Ascending aorta (tissue), 2 donors: ENCODE data around the gene IQGAP3. TPM values are rescaled to one million over a fixed set of nuclear protein-coding genes. Genes with fewer than 3 reads are reported as not detected.
A peak's percentile ranks its signal among the peaks of the same experiment; 100 is the strongest.

Source experiments
- DNase-seq, 2 donors: peaks; one replicate each; pipeline ENCODE4 v3.0.0-alpha.2; 2019; ENCODE audit warnings: low spot score in 2 of 2
- H3K27ac ChIP-seq, 2 donors: fragments of 200-600 bp; sonication (generic); one replicate each; pipeline ENCODE4 v1.5.1; 2016 to 2017; ENCODE audit warnings: mild to moderate bottlenecking in 1 of 2
- H3K27me3 ChIP-seq: fragments of 200-600 bp; sonication (generic); one replicate; pipeline ENCODE4 v1.5.1; 2017
- H3K36me3 ChIP-seq, 2 donors: fragments of 200-600 bp; sonication (generic); one replicate each; pipeline ENCODE4 v1.5.1; 2016
- H3K4me1 ChIP-seq, 2 donors: fragments of 200-600 bp; sonication (generic); one replicate each; pipeline ENCODE4 v1.5.1; 2016 to 2017; ENCODE audit warnings: mild to moderate bottlenecking in 1 of 2
- H3K4me3 ChIP-seq, 2 donors: fragments of 200-600 bp; sonication (generic); one replicate each; pipeline ENCODE4 v1.5.1; 2016 to 2017; ENCODE audit warnings: mild to moderate bottlenecking in 1 of 2
- H3K9me3 ChIP-seq, 2 donors: fragments of 200-600 bp; sonication (generic); one replicate each; pipeline ENCODE4 v1.5.1; 2016
- CTCF ChIP-seq, 3 experiments: fragments of 200-600 bp in 2 of 3; fragments of 450-650 bp in 1 of 3; sonication (generic) in 2 of 3; IDR thresholded peaks; one replicate each; pipeline ENCODE4 v1.5.1; 2016 to 2019; ENCODE audit warnings: antibody characterized with exemption in 3 of 3, mild to moderate bottlenecking in 1 of 3, moderate library complexity in 1 of 3
- intact Hi-C: fragments of 100-400 bp; cut with DNase I; formaldehyde crosslinking; loops from one replicate; pipeline ENCODE4 v1.15.1; 2023
- total RNA-seq: library from RNA; depleted of rRNA; stranded (reverse); fragments of >200 nt; gene quantifications from one replicate; pipeline ENCODE4 v1.1.0, GENCODE V29; 2016

The IQGAP3 gene
- total RNA-seq, 1 donor from 2014 or later = not detected

- peak overlapping the region; percentile 37 to 56 for H3K4me3 ChIP-seq
These were observed 67.9 kb downstream of the IQGAP3 start for GRCh38 chr1:156504438-156504813.

GRCh38 chr1:156503698-156504437 is 68.5 kb downstream of the IQGAP3 start:
- H3K4me1 ChIP-seq = peaks cover 26 to 45% of the 10 kb centered on the region in 2 donors
- peak overlapping the region; percentile 99 to 100 for H3K27ac ChIP-seq
- no peak for TF ChIP-seq CTCF (IDR thresholded peaks at IDR 0.05)
- H3K4me3 ChIP-seq = peak overlapping the region; percentile 37 to 56
- H3K9me3 ChIP-seq = no peaks in the 10 kb centered on the region
- no peaks in the 10 kb centered on the region for H3K27me3 ChIP-seq
- peaks cover 0 to 5% of the 10 kb centered on the region in 2 donors for H3K36me3 ChIP-seq
- no peak for DNase-seq
- intact Hi-C loops = loop anchor here (5.0 to 10.0 kb wide), 3 partner anchors 158 to 379 kb away; partner anchors contain the start of genes CCT3 and TSACC

More at GRCh38 chr1:156504438-156504813, 67.9 kb downstream of the IQGAP3 start:
- intact Hi-C loops = loop anchor here (5.0 to 10.0 kb wide), 3 partner anchors 158 to 380 kb away; partner anchors contain the start of genes CCT3 and TSACC
- peak overlapping the region; percentile 99 to 100 for H3K27ac ChIP-seq
- DNase-seq = no peak
- no peaks in the 10 kb centered on the region for H3K9me3 ChIP-seq
- peaks cover 29 to 51% of the 10 kb centered on the region in 2 donors for H3K4me1 ChIP-seq
- peaks cover 0 to 5% of the 10 kb centered on the region in 2 donors for H3K36me3 ChIP-seq
- no peaks in the 10 kb centered on the region for H3K27me3 ChIP-seq
- no peak for TF ChIP-seq CTCF (IDR thresholded peaks at IDR 0.05)

GRCh38 chr1:156502894-156503697 is 69.3 kb downstream of the IQGAP3 start:
- no peaks in the 10 kb centered on the region for H3K27me3 ChIP-seq
- peaks cover 0 to 5% of the 10 kb centered on the region in 2 donors for H3K36me3 ChIP-seq
- peak overlapping the region; percentile 23 to 56 for H3K4me3 ChIP-seq
- TF ChIP-seq CTCF (IDR thresholded peaks at IDR 0.05) = no peak
- intact Hi-C loops = loop anchor here (5.0 to 10.0 kb wide), 3 partner anchors 159 to 378 kb away; partner anchors contain the start of genes CCT3 and TSACC
- peaks cover 23 to 43% of the 10 kb centered on the region in 2 donors for H3K4me1 ChIP-seq
- H3K27ac ChIP-seq = peak overlapping the region; percentile 99 to 100
- peak; percentile 79 to 97 for DNase-seq
- no peaks in the 10 kb centered on the region for H3K9me3 ChIP-seq

GRCh38 chr1:156502391-156502893 is 69.9 kb downstream of the IQGAP3 start:
- no peak for DNase-seq
- Histone ChIP-seq H3K27ac (peak overlapping the region; percentile 99 to 100), H3K4me1 (peaks cover 23 to 46% of the 10 kb centered on the region in 2 donors), H3K27me3 (no peaks in the 10 kb centered on the region), H3K4me3 (peak overlapping the region; percentile 31 to 100), H3K9me3 (no peaks in the 10 kb centered on the region), H3K36me3 (peaks cover 0 to 5% of the 10 kb centered on the region in 2 donors)
- no peak for TF ChIP-seq CTCF (IDR thresholded peaks at IDR 0.05)
- intact Hi-C loops = loop anchor here (5.0 to 10.0 kb wide), 3 partner anchors 160 to 378 kb away; partner anchors contain the start of genes CCT3 and TSACC

GRCh38 chr1:156500793-156501506 is 71.4 kb downstream of the IQGAP3 start:
- peaks cover 34 to 61% of the 10 kb centered on the region in 2 donors for H3K4me1 ChIP-seq
- H3K27me3 ChIP-seq = no peaks in the 10 kb centered on the region

More at GRCh38 chr1:156500793-156501506, 71.4 kb downstream of the IQGAP3 start:
- H3K27ac ChIP-seq = peak overlapping the region; percentile 99 to 100
- H3K36me3 ChIP-seq = peaks cover 0 to 5% of the 10 kb centered on the region in 2 donors
- peak; percentile 82 to 96 for DNase-seq
- H3K9me3 ChIP-seq = no peaks in the 10 kb centered on the region
- H3K4me3 ChIP-seq = peak overlapping the region; percentile 86 to 100
- TF ChIP-seq CTCF (IDR thresholded peaks at IDR 0.05) = peak in 2 of 3 experiments; percentile 39 to 55
- intact Hi-C loops = loop anchor here (1.0 to 10.0 kb wide), 5 partner anchors 45 to 376 kb away; partner anchors contain the start of genes CCT3 and TSACC
